Activated CD8-positive, alpha-beta T cell treated with anti-CD3 and anti-CD28 coated beads for 36 hours (primary cell): Measurements from ENCODE around the gene NADSYN1. TPM values are rescaled to one million over a fixed set of nuclear protein-coding genes. Genes with fewer than 3 reads are reported as not detected.

ENCODE experiments used
- ATAC-seq: fragments of 200-7000 bp; cut with Tn5 transposase; one replicate; pipeline ENCODE4 v1.10.0; 2021; ENCODE audit warnings: mild to moderate bottlenecking, moderate library complexity
- CTCF ChIA-PET: fragments of 350-600 bp; sonication (Branson Sonifier 250); formaldehyde crosslinking; loops from one replicate; lab custom pipeline; 2021; ENCODE audit warnings: antibody characterized with exemption; lab: Charles Lee
- POLR2A ChIA-PET: fragments of 350-600 bp; sonication (Branson Sonifier 250); formaldehyde crosslinking; loops from one replicate; lab custom pipeline; 2021; ENCODE audit warnings: antibody characterized with exemption; lab: Charles Lee
- DNase-seq: peaks from one replicate; pipeline ENCODE4 v3.0.0-alpha.2; 2020
- H3K27ac Mint-ChIP-seq: one replicate; pipeline ENCODE4 v1.8.0; 2021; ENCODE audit warnings: mild to moderate bottlenecking, mixed read lengths
- H3K27me3 Mint-ChIP-seq: one replicate; pipeline ENCODE4 v1.8.0; 2021; ENCODE audit warnings: mixed read lengths
- H3K36me3 Mint-ChIP-seq: one replicate; pipeline ENCODE4 v1.8.0; 2021; ENCODE audit warnings: low read depth, mixed read lengths
- H3K4me1 Mint-ChIP-seq: one replicate; pipeline ENCODE4 v1.8.0; 2021; ENCODE audit warnings: low read depth, mixed read lengths
- H3K4me3 Mint-ChIP-seq: one replicate; pipeline ENCODE4 v1.8.0; 2021; ENCODE audit warnings: mild to moderate bottlenecking, moderate library complexity, mixed read lengths
- H3K9me3 Mint-ChIP-seq: one replicate; pipeline ENCODE4 v1.8.0; 2021; ENCODE audit warnings: mixed read lengths
- intact Hi-C: fragments of 100-400 bp; cut with micrococcal nuclease; formaldehyde crosslinking; loops from one replicate; pipeline ENCODE4 v1.10.0; 2022
- total RNA-seq, 2 experiments: library from RNA; stranded (reverse); gene quantifications; one replicate each; pipeline ENCODE4 v1.2.3, GENCODE V29; 2021
- TF ChIP-seq, protein P1 (sequence below): fragments of 200-600 bp; IDR thresholded peaks from one replicate; pipeline ENCODE4 v1.8.0; 2022; ENCODE audit warnings: antibody characterized with exemption, mild to moderate bottlenecking

Gene NADSYN1
- total RNA-seq, 2 experiments from 2014 or later, result 115 to 117 TPM

DNA sequence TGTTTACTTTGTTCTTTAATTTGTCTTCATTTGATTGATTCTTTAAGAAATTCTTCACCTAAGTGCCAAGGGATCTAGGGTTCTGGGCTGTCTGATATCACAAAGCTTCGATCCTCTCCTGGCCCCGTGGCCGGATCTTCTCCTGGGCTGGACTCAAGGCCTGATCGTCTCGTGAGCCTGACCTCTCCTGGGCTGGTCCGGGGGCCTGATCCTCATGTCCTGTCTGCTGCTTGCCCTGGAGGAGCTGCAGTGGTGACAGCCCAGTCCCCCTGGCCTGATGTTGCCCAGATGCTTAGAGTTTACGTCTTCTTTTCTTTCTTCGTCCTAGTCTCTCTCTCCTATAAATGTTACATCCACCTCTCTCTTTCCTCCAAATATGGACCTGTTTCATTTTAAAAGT lies 3.3 kb downstream of the NADSYN1 start:
- H3K4me1 Mint-ChIP-seq, result peaks cover 32% of the 10 kb centered on the region
- ATAC-seq (no peak), DNase-seq (no peak)
- no peaks in the 10 kb centered on the region for H3K9me3 Mint-ChIP-seq
- H3K4me3 Mint-ChIP-seq, result no peak overlapping the region
- intact Hi-C loops, result no loop called here
- no peak overlapping the region for H3K27ac Mint-ChIP-seq
- no peaks in the 10 kb centered on the region for H3K27me3 Mint-ChIP-seq
- POLR2A ChIA-PET, result no interaction called here
- peaks cover 61% of the 10 kb centered on the region for H3K36me3 Mint-ChIP-seq
- CTCF ChIA-PET, result no interaction called here
- TF ChIP-seq, protein P1, sequence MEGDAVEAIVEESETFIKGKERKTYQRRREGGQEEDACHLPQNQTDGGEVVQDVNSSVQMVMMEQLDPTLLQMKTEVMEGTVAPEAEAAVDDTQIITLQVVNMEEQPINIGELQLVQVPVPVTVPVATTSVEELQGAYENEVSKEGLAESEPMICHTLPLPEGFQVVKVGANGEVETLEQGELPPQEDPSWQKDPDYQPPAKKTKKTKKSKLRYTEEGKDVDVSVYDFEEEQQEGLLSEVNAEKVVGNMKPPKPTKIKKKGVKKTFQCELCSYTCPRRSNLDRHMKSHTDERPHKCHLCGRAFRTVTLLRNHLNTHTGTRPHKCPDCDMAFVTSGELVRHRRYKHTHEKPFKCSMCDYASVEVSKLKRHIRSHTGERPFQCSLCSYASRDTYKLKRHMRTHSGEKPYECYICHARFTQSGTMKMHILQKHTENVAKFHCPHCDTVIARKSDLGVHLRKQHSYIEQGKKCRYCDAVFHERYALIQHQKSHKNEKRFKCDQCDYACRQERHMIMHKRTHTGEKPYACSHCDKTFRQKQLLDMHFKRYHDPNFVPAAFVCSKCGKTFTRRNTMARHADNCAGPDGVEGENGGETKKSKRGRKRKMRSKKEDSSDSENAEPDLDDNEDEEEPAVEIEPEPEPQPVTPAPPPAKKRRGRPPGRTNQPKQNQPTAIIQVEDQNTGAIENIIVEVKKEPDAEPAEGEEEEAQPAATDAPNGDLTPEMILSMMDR, result no peak

DNA sequence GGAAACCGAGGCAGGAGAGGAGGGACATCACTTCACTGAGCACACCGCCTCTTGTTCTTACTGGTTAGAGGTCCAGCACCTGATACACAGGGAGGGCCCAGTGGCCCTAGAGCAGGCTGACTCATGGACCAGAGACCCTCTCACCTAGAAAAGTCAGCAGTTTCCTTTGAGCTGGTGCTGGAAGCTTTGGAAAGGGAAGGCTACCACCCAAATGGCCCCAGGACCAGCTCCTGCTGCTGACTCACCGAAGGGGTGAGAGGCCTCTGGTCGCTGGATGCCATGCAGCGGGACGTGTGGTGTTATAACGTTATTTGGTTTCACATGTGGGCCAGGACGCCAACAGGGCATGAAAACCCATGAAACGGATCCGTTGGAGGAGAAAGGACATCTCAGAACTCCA lies 3.8 kb downstream of the NADSYN1 start:
- CTCF ChIA-PET, result no interaction called here
- TF ChIP-seq, protein P1, result no peak
- H3K27me3 Mint-ChIP-seq, result no peaks in the 10 kb centered on the region
- no peaks in the 10 kb centered on the region for H3K9me3 Mint-ChIP-seq
- DNase-seq (no peak), ATAC-seq (no peak)
- intact Hi-C loops, result no loop called here
- no peak overlapping the region for H3K27ac Mint-ChIP-seq
- peaks cover 28% of the 10 kb centered on the region for H3K4me1 Mint-ChIP-seq
- H3K4me3 Mint-ChIP-seq, result no peak overlapping the region
- H3K36me3 Mint-ChIP-seq, result peaks cover 58% of the 10 kb centered on the region
- POLR2A ChIA-PET, result no interaction called here

DNA sequence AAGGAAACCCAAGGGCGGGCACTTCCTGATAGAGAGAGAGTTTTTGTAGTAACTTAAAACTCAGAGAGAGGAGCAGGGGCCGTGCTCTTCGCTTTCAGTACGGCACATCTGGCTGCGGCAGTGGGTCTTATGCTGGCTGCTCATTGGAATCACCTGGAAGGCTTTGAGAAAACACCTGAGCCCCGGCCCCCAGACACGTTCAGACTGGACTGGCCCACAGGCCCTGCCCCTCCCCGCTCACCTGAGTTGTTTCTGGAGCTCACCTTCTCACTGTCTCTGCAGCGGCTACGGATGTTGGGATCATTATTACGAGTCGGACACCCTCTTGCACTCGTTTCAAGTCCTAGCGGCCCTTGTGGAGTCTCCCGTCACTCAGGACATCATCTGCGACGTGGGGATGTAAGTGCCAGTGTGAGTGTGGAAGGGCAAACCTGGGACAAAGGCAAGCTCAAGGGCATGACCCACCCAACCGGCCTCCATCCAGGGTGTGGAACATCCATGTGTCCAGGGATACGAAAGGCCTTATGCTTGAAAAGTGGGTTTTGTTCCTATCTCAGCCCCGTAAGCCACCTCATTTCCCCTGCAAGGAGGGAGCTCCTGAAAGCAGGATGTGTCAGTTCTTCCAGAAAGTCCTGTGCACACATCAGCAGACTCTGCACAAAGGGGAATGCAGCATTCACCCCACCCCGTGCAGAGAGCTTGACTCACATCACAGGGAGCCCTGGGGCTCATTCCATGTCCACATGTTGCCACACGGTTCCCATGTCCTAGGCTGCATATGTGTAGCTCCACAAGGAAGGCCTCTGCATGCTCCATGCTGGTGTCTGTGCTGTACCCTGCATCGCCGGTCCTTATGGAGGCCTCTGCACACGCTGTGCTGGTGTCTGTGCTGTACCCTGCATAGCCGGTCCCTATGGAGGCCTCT lies 5.4 kb downstream of the NADSYN1 start:
- ChIA-PET CTCF (no interaction called here), POLR2A (interaction anchor here (0.9 kb wide), 1 partner anchor 15 kb away, joined by 3 read pairs; no protein-coding TSS in a partner anchor)
- no peaks in the 10 kb centered on the region for H3K9me3 Mint-ChIP-seq
- peaks cover 60% of the 10 kb centered on the region for H3K36me3 Mint-ChIP-seq
- no peak overlapping the region for H3K27ac Mint-ChIP-seq
- H3K27me3 Mint-ChIP-seq, result no peaks in the 10 kb centered on the region
- no peak overlapping the region for H3K4me3 Mint-ChIP-seq
- intact Hi-C loops, result no loop called here
- TF ChIP-seq, protein P1, result no peak
- no peak for ATAC-seq
- no peak for DNase-seq
- H3K4me1 Mint-ChIP-seq, result peaks cover 21% of the 10 kb centered on the region

DNA sequence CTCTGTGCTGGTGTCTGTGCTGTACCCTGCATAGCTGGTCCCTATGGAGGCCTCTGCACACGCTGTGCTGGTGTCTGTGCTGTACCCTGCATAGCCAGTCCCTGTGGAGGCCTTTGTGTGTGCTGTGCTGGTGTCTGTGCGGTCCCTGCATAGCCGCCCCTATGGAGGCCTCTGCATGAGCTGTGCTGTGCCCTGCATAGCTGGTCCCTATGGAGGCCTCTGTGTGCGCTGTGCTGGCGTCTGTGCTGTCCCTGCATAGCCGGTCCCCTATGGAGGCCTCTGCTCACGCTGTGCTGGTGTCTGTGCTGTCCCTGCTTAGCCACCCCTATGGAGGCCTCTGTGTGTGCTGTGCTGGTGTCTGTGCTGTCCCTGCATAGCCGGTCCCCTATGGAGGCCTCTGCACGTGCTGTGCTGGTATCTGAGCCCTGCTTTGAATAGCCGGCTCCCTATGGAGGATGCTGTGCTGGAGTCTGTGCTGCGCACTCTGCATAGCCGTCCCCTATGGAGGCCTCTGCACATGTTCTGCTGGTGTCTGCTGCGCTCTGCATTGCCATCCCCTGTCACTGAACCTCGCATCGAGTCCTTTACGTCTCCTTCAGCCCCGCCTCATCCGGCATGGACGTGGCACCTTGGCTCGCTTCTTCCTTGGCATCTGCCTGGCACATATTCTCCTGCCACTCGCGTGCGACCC lies 6.2 kb downstream of the NADSYN1 start:
- ATAC-seq, result no peak
- CTCF ChIA-PET, result no interaction called here
- H3K27me3 Mint-ChIP-seq, result no peaks in the 10 kb centered on the region
- no peak overlapping the region for H3K27ac Mint-ChIP-seq
- TF ChIP-seq, protein P1, result no peak
- intact Hi-C loops, result no loop called here
- peaks cover 18% of the 10 kb centered on the region for H3K4me1 Mint-ChIP-seq
- DNase-seq, result no peak
- no peak overlapping the region for H3K4me3 Mint-ChIP-seq
- POLR2A ChIA-PET, result interaction anchor here (0.9 kb wide), 1 partner anchor 15 kb away, joined by 3 read pairs; no protein-coding TSS in a partner anchor
- peaks cover 62% of the 10 kb centered on the region for H3K36me3 Mint-ChIP-seq
- no peaks in the 10 kb centered on the region for H3K9me3 Mint-ChIP-seq
